ENCODE data around the gene ADGRG3. TPM values are rescaled to one million over a fixed set of nuclear protein-coding genes. Genes with fewer than 3 reads are reported as not detected.

The ADGRG3 gene
- total RNA-seq, 1 experiment from 2014 or later: not detected

- no peak overlapping the region for H3K27ac ChIP-seq (ENCODE audit: low read depth, low read length)
- ChIA-PET POLR2A (no interaction called here), RAD21 (ENCODE audit: low non-redundant PET in 1 of 2, low total read pairs in 2 of 2, uncharacterized antibody in 2 of 2, unreplicated experiment in 2 of 2) (no interaction called here), CTCF (no interaction called here)
- no peak overlapping the region for H3K9ac ChIP-seq (ENCODE audit: low read length)
- TF ChIP-seq CEBPB (IDR thresholded peaks at IDR 0.05; ENCODE audit: low read depth) (no peak), CTCF (IDR thresholded peaks at IDR 0.05 in 2 of 3, conservative IDR thresholded peaks at IDR 0.05 in 1 of 3; ENCODE audit: borderline replicate concordance in 1 of 3, insufficient read depth in 1 of 3, low read depth in 2 of 3, low read length in 2 of 3) (no peak), CBX3 (IDR thresholded peaks at IDR 0.05; ENCODE audit: low read depth) (no peak), REST (IDR thresholded peaks at IDR 0.05; ENCODE audit: low read depth) (no peak), ZBTB33 (IDR thresholded peaks at IDR 0.05; ENCODE audit: extremely low read depth, insufficient replicate concordance, low read length) (no peak), ZFX (IDR thresholded peaks at IDR 0.05) (no peak), ELF1 (IDR thresholded peaks at IDR 0.05; ENCODE audit: borderline replicate concordance, low read depth) (no peak), JUND (IDR thresholded peaks at IDR 0.05) (no peak), SRF (IDR thresholded peaks at IDR 0.05; ENCODE audit: low read depth) (no peak), TCF7L2 (IDR thresholded peaks at IDR 0.05; ENCODE audit: borderline replicate concordance, extremely low read depth, insufficient read depth, insufficient read length) (no peak), SP1 (IDR thresholded peaks at IDR 0.05; ENCODE audit: low read depth) (no peak)
- ATAC-seq: no peak
- H4K20me1 ChIP-seq (ENCODE audit: insufficient read depth): no peaks in the 10 kb centered on the region
- no peaks in the 10 kb centered on the region for H3K4me1 ChIP-seq (ENCODE audit: control insufficient read depth in 1 of 2, insufficient read depth in 2 of 2, low read length in 2 of 2)
- H3K9me2 ChIP-seq (ENCODE audit: insufficient read depth): no peaks in the 10 kb centered on the region
- H3K9me3 ChIP-seq (ENCODE audit: control insufficient read depth in 1 of 2, insufficient read depth in 1 of 2, low read depth in 1 of 2, low read length in 2 of 2): no peaks in the 10 kb centered on the region
- no peak for DNase-seq (ENCODE audit: low read depth, low spot score)
- no peak overlapping the region for H2AFZ ChIP-seq (ENCODE audit: low read depth, low read length, poor library complexity, severe bottlenecking)
- intact Hi-C loops (cut with micrococcal nuclease): loop anchor here (10.0 kb wide), 1 partner anchor 276 kb away; the partner anchor contains the start of genes USB1 and ZNF319
- H3K79me2 ChIP-seq (ENCODE audit: insufficient read depth, low read length): no peaks in the 10 kb centered on the region
- no peak overlapping the region for H3K4me2 ChIP-seq (ENCODE audit: low read length)
- BruUV-seq (replicated peaks): no TSS peak
- no peak overlapping the region for H3K4me3 ChIP-seq (replicated peaks in 1 of 2; ENCODE audit: low read depth in 1 of 2, low read length in 2 of 2)
- H3K27me3 ChIP-seq (ENCODE audit: insufficient read depth, low read length): no peaks in the 10 kb centered on the region
- H3K36me3 ChIP-seq (ENCODE audit: control insufficient read depth in 1 of 2, insufficient read depth in 2 of 2, low read length in 2 of 2): no peaks in the 10 kb centered on the region
Measured at GRCh38 chr16:57728336-57729181, 60.5 kb downstream of the ADGRG3 start.

All from HCT116 (cell line).